Subcutaneous abdominal adipose tissue (tissue), 5 donors: ENCODE data around the gene LHFPL3.
"Not testable (repeated sequence)": the region's sequence is repeated elsewhere in the genome, so short reads cannot be mapped to it uniquely, and the experiment has no call there.

Experiments used
- H3K27ac ChIP-seq: one replicate; pipeline ENCODE4 v1.7.0; 2013; ENCODE audit warnings: low read depth, mild to moderate bottlenecking, inconsistent platforms, low read length, moderate library complexity
- H3K27me3 ChIP-seq, 5 donors: one replicate each; pipeline ENCODE4 v1.7.0; 2013; ENCODE audit warnings: low read length in 5 of 5, inconsistent platforms in 1 of 5; ENCODE audit not compliant: control insufficient read depth in 5 of 5, insufficient read depth in 4 of 5
- H3K36me3 ChIP-seq, 5 donors: one replicate each; pipeline ENCODE4 v1.7.0; 2013; ENCODE audit warnings: low read length in 5 of 5; ENCODE audit not compliant: control insufficient read depth in 5 of 5, insufficient read depth in 5 of 5
- H3K4me1 ChIP-seq, 5 donors: one replicate each; pipeline ENCODE4 v1.7.0; 2013; ENCODE audit warnings: low read length in 5 of 5, mild to moderate bottlenecking in 3 of 5, moderate library complexity in 1 of 5; ENCODE audit not compliant: control insufficient read depth in 5 of 5, insufficient read depth in 5 of 5
- H3K4me3 ChIP-seq, 5 donors: one replicate each; pipeline ENCODE4 v1.7.0; 2013; ENCODE audit warnings: low read length in 5 of 5, low read depth in 1 of 5
- H3K9ac ChIP-seq, 5 donors: one replicate each; pipeline ENCODE4 v1.7.0; 2013; ENCODE audit warnings: low read length in 5 of 5, mild to moderate bottlenecking in 4 of 5, moderate library complexity in 3 of 5
- H3K9me3 ChIP-seq, 5 donors: one replicate each; pipeline ENCODE4 v1.7.0; 2013; ENCODE audit warnings: low read length in 5 of 5; ENCODE audit not compliant: control insufficient read depth in 5 of 5
- donor health status: healthy.
- donor health status: healthy.
- donor health status: healthy.
- donor health status: healthy.
- donor health status: healthy.

Gene LHFPL3

DNA sequence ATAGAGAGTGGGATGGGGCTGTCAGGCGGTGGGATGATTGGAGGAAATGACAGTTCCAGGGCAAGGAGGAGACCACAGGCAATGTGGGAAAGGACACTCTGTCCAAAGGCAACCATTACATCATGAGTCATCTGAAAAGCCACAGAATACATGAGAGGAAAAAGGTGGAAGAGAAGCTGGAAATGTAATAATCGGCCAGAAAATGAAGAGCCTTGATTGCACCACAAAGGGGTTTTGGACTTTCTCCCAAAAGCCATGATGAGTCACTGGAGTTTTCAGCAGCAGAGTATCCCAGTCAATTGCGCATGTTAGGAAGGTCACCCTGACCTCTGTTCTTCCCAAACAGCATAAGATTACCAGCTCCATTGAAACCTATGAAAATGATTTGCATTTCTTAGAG is 222.0 kb downstream of the LHFPL3 start:
- Histone ChIP-seq H3K36me3 (no peaks in the 10 kb centered on the region), H3K4me3 (no peak overlapping the region), H3K27ac (no peak overlapping the region), H3K4me1 (peaks cover 4 to 39% (median 17%) of the 10 kb centered on the region in 5 donors), H3K9ac (no peak overlapping the region), H3K9me3 (no peaks in the 10 kb centered on the region), H3K27me3 (no peaks in the 10 kb centered on the region)

DNA sequence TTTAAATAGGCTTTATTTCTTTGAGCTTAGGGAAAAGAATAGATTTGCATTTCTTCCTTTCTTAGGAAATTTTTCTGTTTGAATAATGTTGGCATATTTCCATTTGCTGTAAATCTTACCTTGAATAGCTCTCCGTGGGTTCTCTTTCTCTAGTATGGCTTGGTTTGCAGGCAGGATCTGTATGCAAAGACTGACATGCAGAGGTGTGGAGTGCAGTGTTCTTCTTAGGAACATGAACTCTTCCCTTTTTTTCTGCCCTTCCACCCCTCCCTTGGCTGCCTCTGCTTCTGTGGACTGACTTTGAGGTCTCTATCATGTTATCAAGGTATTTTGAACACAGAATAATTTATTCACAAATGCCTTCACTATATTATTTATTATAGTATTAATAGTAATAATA is 222.8 kb downstream of the LHFPL3 start:
- no peak overlapping the region for H3K9ac ChIP-seq
- no peaks in the 10 kb centered on the region for H3K9me3 ChIP-seq
- H3K27me3 ChIP-seq, result no peaks in the 10 kb centered on the region
- H3K36me3 ChIP-seq, result no peaks in the 10 kb centered on the region
- no peak overlapping the region for H3K4me3 ChIP-seq
- no peak overlapping the region for H3K27ac ChIP-seq
- peaks cover 4 to 39% (median 17%) of the 10 kb centered on the region in 5 donors for H3K4me1 ChIP-seq

DNA sequence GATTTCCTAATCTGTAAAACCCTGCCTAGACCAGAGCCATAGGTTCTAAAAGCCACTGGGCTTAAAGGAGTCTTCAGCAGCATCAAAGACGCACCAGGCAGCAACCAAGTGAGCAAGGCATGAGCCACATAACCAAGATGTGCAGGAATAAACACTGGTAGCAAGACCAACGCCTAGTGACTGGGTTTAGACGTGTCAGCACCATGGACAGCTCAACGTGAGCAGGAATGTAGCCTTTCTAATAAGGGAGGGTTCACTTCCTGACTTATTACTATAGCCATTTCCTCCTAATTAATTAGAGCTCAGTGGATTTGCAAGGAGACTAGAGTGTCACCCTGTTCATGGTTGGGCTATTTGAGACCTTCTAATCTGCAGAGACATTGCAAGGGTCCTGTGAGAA is 223.7 kb downstream of the LHFPL3 start:
- H3K27me3 ChIP-seq, result no peaks in the 10 kb centered on the region
- no peak overlapping the region for H3K4me3 ChIP-seq
- H3K9ac ChIP-seq, result no peak overlapping the region
- peaks cover 4 to 39% (median 17%) of the 10 kb centered on the region in 5 donors for H3K4me1 ChIP-seq
- no peaks in the 10 kb centered on the region for H3K36me3 ChIP-seq
- no peaks in the 10 kb centered on the region for H3K9me3 ChIP-seq
- H3K27ac ChIP-seq, result no peak overlapping the region

DNA sequence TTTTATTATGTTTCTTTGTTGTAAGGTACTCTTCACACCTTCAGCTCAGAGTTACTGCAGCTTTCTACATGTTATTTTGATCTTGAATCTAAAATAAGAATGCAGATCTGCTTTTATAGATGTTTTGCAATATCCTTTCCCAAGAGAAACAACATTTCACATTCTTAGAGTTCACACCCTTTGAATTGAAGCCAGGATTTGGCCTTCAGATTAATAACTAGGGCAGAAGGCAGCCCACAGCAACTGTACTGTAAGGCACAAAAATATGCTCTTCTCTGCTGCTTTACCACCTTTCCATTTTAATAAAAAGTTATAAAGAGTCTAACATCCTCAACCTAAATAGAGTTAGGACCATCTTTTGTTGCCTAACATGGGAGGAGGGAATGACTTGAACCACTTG is 224.7 kb downstream of the LHFPL3 start:
- H3K4me1 ChIP-seq, result peaks cover 4 to 39% (median 17%) of the 10 kb centered on the region in 5 donors
- no peaks in the 10 kb centered on the region for H3K9me3 ChIP-seq
- H3K4me3 ChIP-seq, result no peak overlapping the region
- H3K27me3 ChIP-seq, result no peaks in the 10 kb centered on the region
- no peak overlapping the region for H3K27ac ChIP-seq
- no peak overlapping the region for H3K9ac ChIP-seq
- no peaks in the 10 kb centered on the region for H3K36me3 ChIP-seq

DNA sequence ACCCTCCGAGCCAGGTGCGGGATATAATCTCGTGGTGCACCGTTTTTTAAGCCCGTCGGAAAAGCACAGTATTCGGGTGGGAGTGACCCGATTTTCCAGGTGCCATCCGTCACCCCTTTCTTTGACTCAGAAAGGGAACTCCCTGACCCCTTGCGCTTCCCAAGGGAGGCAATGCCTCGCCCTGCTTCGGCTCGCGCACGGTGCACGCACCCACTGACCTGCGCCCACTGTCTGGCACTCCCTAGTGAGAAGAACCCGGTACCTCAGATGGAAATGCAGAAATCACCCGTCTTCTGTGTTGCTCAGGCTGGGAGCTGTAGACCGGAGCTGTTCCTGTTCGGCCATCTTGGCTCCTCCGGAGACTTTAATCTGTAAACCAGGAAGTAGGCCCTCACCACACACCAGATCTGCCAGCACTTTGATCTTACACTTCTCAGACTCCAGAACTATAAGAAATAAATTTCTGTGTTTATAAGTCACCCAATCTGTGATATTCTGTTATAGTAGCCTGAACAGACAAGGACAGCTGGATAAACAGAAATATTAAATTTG is 235.0 kb downstream of the LHFPL3 start:
- not testable (repeated sequence) for H3K4me1 ChIP-seq, H3K9me3 ChIP-seq, H3K27me3 ChIP-seq, H3K9ac ChIP-seq, H3K27ac ChIP-seq, H3K4me3 ChIP-seq, H3K36me3 ChIP-seq

DNA sequence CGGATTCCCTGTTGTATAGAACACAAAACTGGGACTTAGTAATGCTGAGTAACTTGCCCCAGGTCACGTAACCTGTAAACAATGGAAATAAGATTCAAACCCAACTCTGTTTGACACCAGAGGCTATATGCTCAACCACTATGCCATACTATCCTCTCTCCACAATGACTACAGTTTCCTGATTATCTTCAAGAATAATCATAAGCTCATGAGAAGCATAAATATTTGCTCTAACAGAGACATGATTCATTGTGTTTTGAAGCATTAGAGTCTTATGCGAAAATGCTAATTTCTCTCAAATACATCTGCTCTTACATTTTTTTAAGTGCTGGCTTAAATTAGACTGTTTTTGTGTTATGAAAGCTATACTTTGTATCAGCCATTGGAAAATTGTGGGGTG is 241.3 kb downstream of the LHFPL3 start:
- H3K4me3 ChIP-seq, result no peak overlapping the region

DNA sequence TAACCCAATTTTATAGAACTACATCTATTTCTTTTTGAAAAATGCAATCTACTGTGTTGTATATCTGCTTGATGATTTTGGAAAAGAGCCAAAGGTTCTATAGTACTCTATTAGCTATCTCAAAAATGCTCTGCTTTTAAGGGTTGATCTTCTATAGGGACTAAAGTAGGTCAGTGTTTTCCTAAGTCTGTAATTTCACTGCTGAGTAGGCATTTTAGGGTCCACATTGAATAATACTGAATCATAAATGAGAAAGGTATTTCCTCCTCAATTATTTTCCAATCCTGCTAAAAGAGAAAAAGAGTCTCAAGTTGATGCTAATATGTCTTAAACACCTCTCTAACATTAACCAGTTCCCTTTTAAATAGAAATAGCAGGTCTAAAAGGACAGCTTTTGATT is 244.2 kb downstream of the LHFPL3 start:
- Histone ChIP-seq H3K4me1 (no peaks in the 10 kb centered on the region), H3K27me3 (no peaks in the 10 kb centered on the region), H3K27ac (no peak overlapping the region), H3K9me3 (no peaks in the 10 kb centered on the region), H3K4me3 (no peak overlapping the region), H3K9ac (no peak overlapping the region), H3K36me3 (no peaks in the 10 kb centered on the region)

More for the DNA sequence above, 241.3 kb downstream of the LHFPL3 start:
- Histone ChIP-seq H3K27ac (no peak overlapping the region), H3K27me3 (no peaks in the 10 kb centered on the region), H3K9me3 (no peaks in the 10 kb centered on the region), H3K9ac (no peak overlapping the region), H3K4me1 (no peaks in the 10 kb centered on the region), H3K36me3 (no peaks in the 10 kb centered on the region)

DNA sequence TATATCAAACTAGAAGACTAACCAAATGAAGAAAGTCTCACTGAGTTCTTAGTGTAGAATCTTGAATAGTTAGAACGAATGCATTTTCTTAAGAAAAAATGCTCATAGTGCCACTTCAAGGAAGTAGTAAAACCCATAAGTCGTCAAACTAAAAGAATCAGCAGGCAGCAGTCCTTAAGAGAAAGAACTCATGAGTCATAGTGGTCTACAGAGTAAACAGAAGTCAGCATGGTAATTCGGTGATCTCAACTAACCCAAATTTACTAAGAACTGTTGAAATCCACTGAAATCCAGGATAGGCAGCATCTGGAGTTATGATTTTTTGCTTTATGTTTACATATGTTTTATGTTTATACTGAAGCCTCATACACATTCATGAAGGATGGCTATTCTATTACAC is 256.2 kb downstream of the LHFPL3 start:
- Histone ChIP-seq H3K9me3 (no peaks in the 10 kb centered on the region), H3K27ac (no peak overlapping the region), H3K36me3 (no peaks in the 10 kb centered on the region), H3K9ac (no peak overlapping the region), H3K27me3 (no peaks in the 10 kb centered on the region), H3K4me3 (no peak overlapping the region), H3K4me1 (no peaks in the 10 kb centered on the region)

DNA sequence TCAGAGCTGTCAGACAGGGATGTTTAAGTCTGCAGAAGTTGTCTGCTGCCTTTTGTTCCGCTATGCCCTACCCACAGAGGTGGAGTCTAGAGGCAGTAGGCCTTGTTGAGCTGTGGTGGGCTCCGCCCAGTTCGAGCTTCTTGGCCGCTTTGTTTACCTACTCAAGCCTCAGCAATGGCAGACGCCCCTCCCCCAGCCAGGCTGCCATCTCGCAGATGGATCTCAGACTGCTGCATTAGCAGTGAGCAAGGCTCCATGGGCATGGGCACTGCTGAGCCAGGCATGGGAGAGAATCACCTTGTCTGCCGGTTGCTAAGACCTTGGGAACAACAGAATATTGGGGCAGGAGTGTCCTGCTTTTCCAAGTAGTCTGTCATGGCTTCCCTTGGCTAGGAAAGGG is 267.2 kb downstream of the LHFPL3 start:
- H3K27me3 ChIP-seq, H3K27ac ChIP-seq, H3K9ac ChIP-seq: not testable (repeated sequence)

DNA sequence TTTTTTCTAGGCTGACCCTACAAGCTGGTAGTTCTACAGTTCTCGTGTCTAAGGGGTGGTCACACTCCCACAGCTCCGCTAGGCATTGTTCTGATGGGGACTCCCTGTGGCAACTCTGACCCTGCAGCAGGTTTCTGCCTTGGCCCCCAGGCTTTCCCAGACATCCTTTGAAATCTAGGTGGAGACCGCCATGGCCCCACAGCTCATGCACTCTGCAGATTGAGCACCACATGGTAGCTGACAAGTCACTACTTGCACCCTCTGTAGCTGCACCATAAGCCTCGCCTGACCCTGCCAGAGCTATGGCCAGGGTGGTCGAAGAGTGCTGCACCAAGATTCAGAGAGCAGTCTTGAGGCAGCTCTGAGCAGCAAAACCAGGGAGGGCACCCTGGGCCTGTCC is 275.6 kb downstream of the LHFPL3 start:
- Histone ChIP-seq H3K9me3 (no peaks in the 10 kb centered on the region), H3K27ac (no peak overlapping the region), H3K4me3 (no peak overlapping the region), H3K9ac (no peak overlapping the region), H3K27me3 (no peaks in the 10 kb centered on the region), H3K36me3 (no peaks in the 10 kb centered on the region), H3K4me1 (no peaks in the 10 kb centered on the region)

More for the DNA sequence above, 267.2 kb downstream of the LHFPL3 start:
- H3K36me3 ChIP-seq, H3K4me3 ChIP-seq, H3K4me1 ChIP-seq, H3K9me3 ChIP-seq: not testable (repeated sequence)

DNA sequence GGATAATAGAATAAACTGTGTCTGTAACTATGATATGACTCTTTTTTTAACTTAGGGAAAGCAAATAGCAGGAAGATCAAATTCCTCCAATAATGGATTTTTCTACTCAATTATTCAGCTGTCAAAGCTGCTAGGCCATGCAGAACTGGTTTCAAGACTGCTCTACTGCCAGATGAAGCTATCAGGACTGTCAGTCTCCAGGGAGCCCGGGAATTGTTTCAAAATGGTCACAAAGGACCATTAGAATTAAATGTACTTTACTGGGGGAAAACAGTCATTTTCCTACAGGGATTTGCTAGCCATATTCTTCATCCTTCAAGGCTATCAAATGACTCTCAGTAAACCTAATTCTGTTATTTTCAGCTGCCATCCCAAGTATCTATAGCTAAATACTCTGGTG is 276.3 kb downstream of the LHFPL3 start:
- no peak overlapping the region for H3K27ac ChIP-seq
- no peaks in the 10 kb centered on the region for H3K27me3 ChIP-seq
- no peaks in the 10 kb centered on the region for H3K4me1 ChIP-seq
- H3K9ac ChIP-seq, result no peak overlapping the region
- no peaks in the 10 kb centered on the region for H3K36me3 ChIP-seq
- H3K9me3 ChIP-seq, result no peaks in the 10 kb centered on the region
- no peak overlapping the region for H3K4me3 ChIP-seq
